Fibroblast of lung (primary cell): ENCODE data around the gene VWA5B1. TPM values are rescaled to one million over a fixed set of nuclear protein-coding genes. Genes with fewer than 3 reads are reported as not detected.
A peak's percentile ranks its signal among the peaks of the same experiment; 100 is the strongest.

Experiments
- DNase-seq, 2 donors: peaks; one replicate each; pipeline versions ENCODE4 v3.0.0 to v3.0.0-alpha.2; 2010; ENCODE audit warnings: low read depth in 2 of 2
- H2AFZ ChIP-seq: 2 replicates; pipeline ENCODE4 v1.5.1; 2012; ENCODE audit warnings: low read length, control low read depth, inconsistent platforms
- H3K27ac ChIP-seq: 2 replicates; pipeline ENCODE4 v1.5.1; 2011; ENCODE audit warnings: low read length, control low read depth; ENCODE audit not compliant: insufficient read depth
- H3K27me3 ChIP-seq: 2 replicates; pipeline ENCODE4 v1.5.1; 2011; ENCODE audit warnings: mild to moderate bottlenecking, low read length; ENCODE audit not compliant: control insufficient read depth, insufficient read depth
- H3K36me3 ChIP-seq: 2 replicates; pipeline ENCODE4 v1.5.1; 2011; ENCODE audit warnings: low read length; ENCODE audit not compliant: control insufficient read depth, insufficient read depth
- H3K4me1 ChIP-seq: 2 replicates; pipeline ENCODE4 v1.5.1; 2011; ENCODE audit warnings: low read length; ENCODE audit not compliant: control insufficient read depth, insufficient read depth; ENCODE audit errors: extremely low read depth
- H3K4me2 ChIP-seq: 2 replicates; pipeline ENCODE4 v1.5.1; 2011; ENCODE audit warnings: low read length, control low read depth; ENCODE audit not compliant: insufficient read depth; ENCODE audit errors: extremely low read depth
- H3K4me3 ChIP-seq, 4 experiments: fragments of 200-600 bp in 1 of 4; sonication (generic) in 1 of 4; replicated peaks in 1 of 4; 2 replicates each; pipeline ENCODE4 v1.5.1; 2011 to 2016; ENCODE audit warnings: low read length in 4 of 4, low read depth in 3 of 4, mild to moderate bottlenecking in 3 of 4, control low read depth in 2 of 4, inconsistent platforms in 1 of 4, mixed read lengths in 1 of 4; ENCODE audit not compliant: insufficient read depth in 1 of 4; ENCODE audit errors: control extremely low read depth in 1 of 4
- H3K79me2 ChIP-seq: 2 replicates; pipeline ENCODE4 v1.5.1; 2012; ENCODE audit warnings: mild to moderate bottlenecking, low read length, inconsistent platforms; ENCODE audit not compliant: control insufficient read depth, insufficient read depth
- H3K9ac ChIP-seq: 2 replicates; pipeline ENCODE4 v1.5.1; 2011; ENCODE audit warnings: mild to moderate bottlenecking, low read length, control low read depth; ENCODE audit not compliant: insufficient read depth
- H3K9me3 ChIP-seq: 2 replicates; pipeline ENCODE4 v1.5.1; 2012; ENCODE audit warnings: low read depth, low read length; ENCODE audit not compliant: control insufficient read depth, insufficient read depth
- H4K20me1 ChIP-seq: 2 replicates; pipeline ENCODE4 v1.5.1; 2011; ENCODE audit warnings: low read length; ENCODE audit not compliant: control insufficient read depth, insufficient read depth; ENCODE audit errors: extremely low read depth
- CTCF ChIP-seq, 2 donors: IDR thresholded peaks in 1 of 2; conservative IDR thresholded peaks in 1 of 2; 1 replicate in 1 of 2; 2 replicates in 1 of 2; pipeline ENCODE4 v1.5.1; 2011 to 2012; ENCODE audit warnings: low read length in 2 of 2, control low read depth in 1 of 2, inconsistent platforms in 1 of 2, low read depth in 1 of 2, mild to moderate bottlenecking in 1 of 2
- EZH2 ChIP-seq: IDR thresholded peaks from 2 replicates; pipeline ENCODE4 v1.5.1; 2012; ENCODE audit warnings: low read length, control low read depth, mild to moderate bottlenecking; ENCODE audit errors: missing control alignments
- polyA plus RNA-seq, 2 donors: library from polyadenylated mRNA; depleted of rRNA in 1 of 2; stranded (reverse) in 1 of 2; unstranded in 1 of 2; fragments of >200 nt; gene quantifications; 2 replicates each; pipeline ENCODE4 v1.2.1, GENCODE V29; 2011 to 2012; ENCODE audit warnings: missing spikeins in 1 of 2
- total RNA-seq: library from RNA; depleted of rRNA; stranded (reverse); fragments of >200 nt; gene quantifications from 2 replicates; pipeline ENCODE4 v1.2.1, GENCODE V29; 2014

The VWA5B1 gene
- total and polyA plus RNA-seq, 2 donors (not counting 1 experiment from before 2014, with no cell fraction given), result not detected

- Histone ChIP-seq H3K4me2 (no peak overlapping the region), H4K20me1 (no peaks in the 10 kb centered on the region), H3K36me3 (no peaks in the 10 kb centered on the region), H3K9me3 (no peaks in the 10 kb centered on the region), H2AFZ (no peak overlapping the region), H3K27ac (no peak overlapping the region), H3K4me3 (no peak overlapping the region), H3K4me1 (no peaks in the 10 kb centered on the region), H3K9ac (no peak overlapping the region), H3K27me3 (peaks cover 37% of the 10 kb centered on the region), H3K79me2 (no peaks in the 10 kb centered on the region)
- no peak for DNase-seq
- TF ChIP-seq EZH2, result no peak
- no peak for TF ChIP-seq CTCF (conservative IDR thresholded peaks at IDR 0.05 in 1 of 2, IDR thresholded peaks at IDR 0.05 in 1 of 2; ENCODE audit: low read depth in 1 of 2, low read length in 2 of 2)
Measured at GRCh38 chr1:20386323-20387081, 95.8 kb downstream of the VWA5B1 start.

- no peak overlapping the region for H2AFZ ChIP-seq
- no peak for DNase-seq
- H3K4me1 ChIP-seq, result no peaks in the 10 kb centered on the region
- no peaks in the 10 kb centered on the region for H4K20me1 ChIP-seq
- H3K27me3 ChIP-seq, result peaks cover 32% of the 10 kb centered on the region
- no peak overlapping the region for H3K27ac ChIP-seq
- H3K79me2 ChIP-seq, result no peaks in the 10 kb centered on the region
- TF ChIP-seq EZH2, result no peak
- no peak for TF ChIP-seq CTCF (conservative IDR thresholded peaks at IDR 0.05 in 1 of 2, IDR thresholded peaks at IDR 0.05 in 1 of 2; ENCODE audit: low read depth in 1 of 2, low read length in 2 of 2)
- no peaks in the 10 kb centered on the region for H3K36me3 ChIP-seq
- H3K9me3 ChIP-seq, result no peaks in the 10 kb centered on the region
- H3K9ac ChIP-seq, result no peak overlapping the region
- H3K4me3 ChIP-seq, result no peak overlapping the region
- H3K4me2 ChIP-seq, result no peak overlapping the region
Measured at GRCh38 chr1:20389571-20389970, 98.9 kb downstream of the VWA5B1 start.

DNA sequence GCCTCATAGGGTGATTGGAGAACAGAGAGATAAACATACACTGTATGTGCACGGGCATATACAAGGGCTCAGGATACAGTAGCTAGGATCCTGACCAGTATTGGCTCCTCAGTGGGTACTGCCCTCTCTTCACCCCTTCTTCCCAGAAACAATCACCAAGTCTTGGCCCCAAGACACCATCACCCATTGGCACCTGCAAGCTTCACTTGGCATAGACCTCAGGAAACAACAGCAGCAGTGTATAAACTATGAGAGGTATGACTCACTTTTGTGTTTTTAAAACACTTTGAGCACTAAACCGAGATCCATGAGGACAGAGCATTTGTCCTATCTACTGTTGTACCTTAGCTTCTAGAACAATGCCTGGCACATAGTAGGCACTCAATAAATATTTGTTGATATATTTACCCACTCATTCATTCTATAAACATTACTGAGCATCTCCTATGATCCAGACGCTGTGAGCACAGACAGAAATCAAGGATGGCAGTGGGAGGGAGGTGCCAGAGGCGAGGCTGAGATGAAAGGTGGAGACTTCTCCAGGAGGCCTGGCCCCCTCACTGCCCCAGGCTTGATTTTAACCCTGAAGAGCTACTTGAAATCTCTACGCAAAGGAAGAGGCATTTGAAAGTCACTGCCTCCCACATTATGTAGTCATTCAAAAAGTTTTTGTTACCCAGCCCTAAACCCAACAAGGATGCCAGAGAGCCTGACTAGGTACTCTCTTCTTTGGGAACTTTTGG lies 100.1 kb downstream of the VWA5B1 start:
- Histone ChIP-seq H3K27me3 (peaks cover 29% of the 10 kb centered on the region), H4K20me1 (no peaks in the 10 kb centered on the region), H3K79me2 (no peaks in the 10 kb centered on the region), H3K4me1 (no peaks in the 10 kb centered on the region), H3K4me2 (peak overlapping the region; percentile 23), H3K9ac (no peak overlapping the region), H3K27ac (no peak overlapping the region), H3K9me3 (no peaks in the 10 kb centered on the region), H3K36me3 (no peaks in the 10 kb centered on the region), H2AFZ (no peak overlapping the region), H3K4me3 (no peak overlapping the region)
- no peak for TF ChIP-seq EZH2
- TF ChIP-seq CTCF (conservative IDR thresholded peaks at IDR 0.05 in 1 of 2, IDR thresholded peaks at IDR 0.05 in 1 of 2; ENCODE audit: low read depth in 1 of 2, low read length in 2 of 2), result no peak
- DNase-seq, result peak in 1 of 2 donors; percentile 47
